Epithelial cell of prostate (primary cell): ENCODE measurements around the gene LMBR1L.
"Not testable (repeated sequence)": the region's sequence is repeated elsewhere in the genome, so short reads cannot be mapped to it uniquely, and the experiment has no call there.

Experiments used
- DNase-seq: peaks from one replicate; pipeline ENCODE4 v3.0.0-alpha.2; 2011; ENCODE audit warnings: low read depth, low spot score
- H3K27ac ChIP-seq: fragments of 450-650 bp; 2 replicates; pipeline ENCODE4 v1.5.1; 2017; ENCODE audit warnings: mild to moderate bottlenecking

Gene LMBR1L, protein sequence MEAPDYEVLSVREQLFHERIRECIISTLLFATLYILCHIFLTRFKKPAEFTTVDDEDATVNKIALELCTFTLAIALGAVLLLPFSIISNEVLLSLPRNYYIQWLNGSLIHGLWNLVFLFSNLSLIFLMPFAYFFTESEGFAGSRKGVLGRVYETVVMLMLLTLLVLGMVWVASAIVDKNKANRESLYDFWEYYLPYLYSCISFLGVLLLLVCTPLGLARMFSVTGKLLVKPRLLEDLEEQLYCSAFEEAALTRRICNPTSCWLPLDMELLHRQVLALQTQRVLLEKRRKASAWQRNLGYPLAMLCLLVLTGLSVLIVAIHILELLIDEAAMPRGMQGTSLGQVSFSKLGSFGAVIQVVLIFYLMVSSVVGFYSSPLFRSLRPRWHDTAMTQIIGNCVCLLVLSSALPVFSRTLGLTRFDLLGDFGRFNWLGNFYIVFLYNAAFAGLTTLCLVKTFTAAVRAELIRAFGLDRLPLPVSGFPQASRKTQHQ

DNA sequence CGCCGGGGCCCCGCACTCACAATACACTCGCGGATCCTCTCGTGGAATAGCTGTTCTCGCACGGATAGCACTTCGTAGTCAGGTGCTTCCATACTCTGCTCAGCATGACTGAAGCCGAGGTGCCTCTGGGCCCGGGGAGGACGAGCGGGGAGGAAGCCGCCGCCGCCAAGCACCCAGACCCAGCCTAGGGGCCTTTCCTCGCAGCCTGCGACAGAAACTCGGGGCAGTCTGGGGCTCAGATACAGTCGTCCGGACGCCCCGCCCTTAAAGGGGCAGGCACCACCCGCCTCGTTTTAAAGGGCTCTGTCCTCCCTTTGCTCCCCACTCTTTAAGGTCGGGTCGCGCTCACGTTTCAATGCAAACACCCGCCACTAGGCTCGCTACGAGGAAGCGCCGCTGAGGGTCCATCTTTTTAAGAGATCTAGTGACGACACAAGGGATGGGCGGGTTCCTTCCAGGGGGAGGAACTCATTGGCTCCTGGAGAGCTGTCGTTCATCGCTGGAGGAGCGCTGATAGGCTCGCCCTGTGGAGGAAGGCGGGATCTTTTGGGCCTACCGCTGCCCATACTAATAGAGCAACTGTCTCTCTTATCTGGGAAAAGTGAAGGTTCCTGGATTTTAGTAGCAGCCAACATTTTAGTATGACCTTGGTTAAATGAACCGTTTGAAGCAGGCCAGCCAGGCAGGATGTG lies at the start of gene LMBR1L:
Gene LMBR1L, minus strand, starts transcription at position 384 of the 692 bp plus-strand sequence. Its CDS starts 292 bp downstream, at position 92.
- peak within 1 kb of the TSS; percentile 69 for H3K27ac ChIP-seq
- peak; percentile 79 for DNase-seq

DNA sequence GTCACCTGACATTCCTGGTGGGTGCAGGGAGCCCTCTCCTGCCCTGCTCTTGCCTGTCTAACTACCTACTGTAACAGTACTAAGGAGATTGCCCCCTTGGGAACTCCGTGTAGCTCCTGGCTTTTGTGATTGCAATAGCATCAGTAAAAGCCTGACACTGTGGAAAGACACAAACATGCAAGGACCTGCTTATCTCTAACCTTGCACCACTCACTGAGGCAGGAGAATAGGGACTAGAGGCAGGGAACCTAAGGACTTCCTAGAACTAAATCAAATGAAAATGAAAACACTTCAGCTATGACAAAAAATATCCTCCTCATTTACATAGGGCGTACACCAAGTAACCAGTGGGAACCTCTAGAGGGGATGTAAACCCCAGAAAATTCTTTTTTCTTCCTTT lies 49.8 kb upstream of the LMBR1L start:
- H3K27ac ChIP-seq = no peak overlapping the region
- DNase-seq = no peak

DNA sequence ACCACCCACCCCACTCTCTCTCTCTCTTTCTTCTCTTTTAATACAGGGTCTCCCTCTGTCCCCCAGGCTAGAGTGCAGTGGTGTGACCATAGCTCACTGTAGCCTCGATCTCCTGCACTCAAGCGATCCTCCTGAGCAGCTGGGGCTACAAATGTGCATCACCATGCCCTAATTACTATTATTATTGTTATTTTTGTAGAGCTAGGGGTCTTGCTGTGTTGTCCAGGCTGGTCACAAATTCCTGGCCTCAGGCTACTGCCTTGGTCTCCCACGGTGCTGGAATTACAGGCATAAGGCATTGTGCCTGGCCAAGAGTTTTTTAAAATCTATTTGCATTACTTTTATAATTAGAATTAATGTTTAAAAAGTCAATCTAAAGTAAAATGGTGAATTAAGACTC lies 43.6 kb upstream of the LMBR1L start:
- H3K27ac ChIP-seq = no peak overlapping the region

DNA sequence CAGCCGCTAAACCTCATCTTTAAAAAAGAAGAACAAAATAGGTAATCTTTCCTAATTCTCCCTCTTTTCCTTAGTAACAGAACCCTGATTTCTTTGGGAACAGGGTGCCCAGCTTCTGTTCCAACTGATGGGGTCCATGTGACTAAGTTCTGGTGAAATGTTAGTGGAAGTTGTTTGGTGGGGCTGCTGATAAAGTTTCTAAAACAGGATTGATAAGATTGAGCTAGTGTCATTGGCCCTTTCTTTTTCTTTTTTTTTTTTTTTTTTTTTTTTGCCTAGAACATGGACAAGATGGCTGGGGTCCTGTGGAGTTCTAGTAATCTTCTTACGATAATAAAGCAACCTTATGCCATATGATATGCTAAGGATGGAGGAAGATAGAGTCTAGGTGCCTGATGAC lies 36.7 kb upstream of the LMBR1L start:
- no peak for DNase-seq
- no peak overlapping the region for H3K27ac ChIP-seq

More for the DNA sequence above, 43.6 kb upstream of the LMBR1L start:
- no peak for DNase-seq

DNA sequence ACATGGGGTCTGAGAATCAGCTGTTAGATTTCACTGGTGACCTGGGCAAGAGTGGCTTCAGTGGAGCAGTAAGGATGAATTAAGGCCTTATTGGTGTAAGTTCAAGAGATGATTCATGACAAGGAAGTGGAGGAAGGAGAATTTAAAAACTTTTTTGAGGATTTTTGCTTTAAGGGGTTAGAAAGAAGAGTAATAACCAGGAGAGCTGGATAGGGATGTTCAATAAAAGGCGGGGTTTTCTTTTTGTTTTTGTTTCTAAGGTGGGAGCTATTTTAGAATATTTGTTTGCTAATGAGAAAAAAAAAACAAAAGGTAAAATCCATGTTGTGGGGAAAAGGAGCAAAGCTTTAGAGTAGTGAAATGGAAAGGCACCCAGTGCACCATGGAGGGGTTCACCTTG lies 35.8 kb upstream of the LMBR1L start:
- DNase-seq = no peak
- H3K27ac ChIP-seq = no peak overlapping the region

DNA sequence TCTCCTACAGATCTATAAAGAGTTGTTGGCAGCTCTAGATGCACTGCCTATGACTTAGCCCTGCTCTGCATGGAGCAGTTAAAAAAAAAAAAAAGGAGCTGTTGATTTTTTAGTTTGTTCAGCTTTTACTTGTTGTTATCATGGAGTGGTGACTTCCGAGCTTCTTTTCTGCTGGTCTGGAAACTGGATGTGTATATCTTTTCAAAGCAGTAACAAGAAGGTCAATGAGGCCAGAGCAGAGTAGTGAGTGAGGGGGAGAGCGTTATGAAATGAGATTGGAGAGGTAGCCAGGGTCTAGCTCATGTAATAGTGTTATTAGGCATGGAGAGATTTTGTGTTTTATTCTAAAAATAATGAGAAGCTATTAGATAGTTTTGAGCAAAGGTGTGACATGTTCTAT lies 33.7 kb upstream of the LMBR1L start:
- H3K27ac ChIP-seq = no peak overlapping the region
- no peak for DNase-seq

DNA sequence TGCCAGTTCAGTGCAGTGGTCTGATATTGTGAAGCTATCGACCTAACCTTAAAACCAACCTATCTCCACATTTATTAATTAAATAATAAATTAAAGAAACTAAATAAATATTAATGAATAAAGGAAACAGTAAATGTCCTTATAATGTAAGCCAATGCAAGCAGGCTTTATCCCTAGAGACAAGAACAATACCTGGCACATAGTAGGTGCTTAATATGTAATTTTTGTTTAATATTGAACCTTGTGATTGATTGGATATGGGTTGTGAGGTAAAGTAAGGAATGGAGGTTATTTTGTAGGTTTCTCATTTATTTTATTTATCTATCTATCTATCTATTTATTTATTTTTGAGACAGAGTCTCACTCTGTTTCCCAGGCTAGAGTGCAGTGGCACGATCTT lies 28.4 kb upstream of the LMBR1L start:
- DNase-seq = no peak
- H3K27ac ChIP-seq = no peak overlapping the region

DNA sequence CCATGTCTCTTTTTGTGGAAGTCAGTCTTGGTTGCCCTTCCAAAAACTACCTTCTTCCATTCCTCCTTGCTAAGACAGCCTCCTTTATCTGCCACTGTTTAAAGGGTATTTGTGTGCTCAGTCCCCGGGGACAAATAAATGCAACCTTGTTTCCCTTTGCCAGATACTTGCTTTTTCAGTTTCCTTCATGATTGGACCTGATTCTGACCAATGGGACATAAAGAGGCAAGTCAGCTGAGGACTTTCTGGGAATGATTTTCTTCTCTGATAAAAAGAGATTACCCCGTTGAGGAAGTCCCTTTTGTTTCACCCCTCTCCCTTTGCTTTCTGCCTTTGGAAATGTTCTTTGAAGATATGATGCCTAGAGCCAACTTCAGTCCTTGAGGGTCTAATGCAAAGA lies 27.9 kb upstream of the LMBR1L start:
- no peak overlapping the region for H3K27ac ChIP-seq
- DNase-seq = no peak

DNA sequence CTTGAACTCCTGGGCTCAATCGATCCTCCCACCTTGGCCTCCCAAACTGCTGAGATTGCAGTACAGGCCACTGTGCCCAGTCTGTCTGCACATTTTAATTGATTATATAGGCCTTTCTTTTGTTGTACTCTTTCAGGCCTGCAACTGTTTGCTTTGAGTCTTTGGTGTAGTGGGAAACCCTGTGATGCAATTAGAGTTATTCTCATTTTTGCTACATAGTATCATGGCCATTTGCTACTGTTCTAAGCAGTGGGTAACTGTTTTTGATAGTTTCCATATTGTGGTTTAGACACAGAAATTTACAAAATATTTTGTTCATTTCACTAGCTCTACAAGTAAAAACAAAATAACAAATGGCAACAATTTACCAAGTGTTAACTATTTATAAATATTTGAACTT lies 26.8 kb upstream of the LMBR1L start:
- H3K27ac ChIP-seq = no peak overlapping the region
- no peak for DNase-seq

DNA sequence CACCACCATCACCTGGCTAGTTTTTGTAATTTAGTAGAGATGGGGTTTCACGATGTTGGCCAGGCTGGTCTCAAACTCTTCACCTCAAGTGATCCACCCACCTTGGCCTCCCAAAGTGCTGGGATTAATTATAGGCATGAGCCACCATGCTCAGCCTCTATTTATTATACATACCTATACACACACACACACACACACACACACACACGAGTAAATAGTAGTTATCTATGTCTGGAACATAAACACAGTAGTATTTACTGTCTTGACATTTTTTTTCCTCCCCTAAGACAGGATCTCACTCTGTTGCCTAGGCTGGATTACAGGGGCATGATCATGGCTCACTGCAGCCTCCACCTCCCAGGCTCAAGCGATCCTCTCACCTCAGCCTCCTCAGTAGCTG lies 26.4 kb upstream of the LMBR1L start:
- DNase-seq = not testable (repeated sequence)

DNA sequence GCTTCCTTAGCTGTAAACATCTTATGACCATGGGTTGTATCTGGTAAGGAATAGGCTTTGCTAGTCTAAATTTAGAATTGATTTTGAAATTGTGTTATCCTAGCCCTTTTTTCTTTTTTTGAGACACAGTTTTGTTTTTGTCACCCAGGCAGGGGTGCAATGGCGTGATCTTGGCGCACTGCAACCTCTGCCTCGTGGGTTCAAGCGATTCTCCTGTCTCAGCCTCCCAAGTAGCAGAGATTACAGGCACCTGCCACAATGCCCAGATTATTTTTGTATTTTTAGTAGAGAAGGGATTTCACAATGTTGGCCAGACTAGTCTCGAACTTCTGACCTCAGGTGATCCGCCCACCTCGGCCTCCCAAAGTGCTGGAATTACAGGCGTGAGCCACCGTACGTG lies 22.9 kb upstream of the LMBR1L start:
- no peak for DNase-seq

More for the DNA sequence above, 26.4 kb upstream of the LMBR1L start:
- H3K27ac ChIP-seq = not testable (repeated sequence)

DNA sequence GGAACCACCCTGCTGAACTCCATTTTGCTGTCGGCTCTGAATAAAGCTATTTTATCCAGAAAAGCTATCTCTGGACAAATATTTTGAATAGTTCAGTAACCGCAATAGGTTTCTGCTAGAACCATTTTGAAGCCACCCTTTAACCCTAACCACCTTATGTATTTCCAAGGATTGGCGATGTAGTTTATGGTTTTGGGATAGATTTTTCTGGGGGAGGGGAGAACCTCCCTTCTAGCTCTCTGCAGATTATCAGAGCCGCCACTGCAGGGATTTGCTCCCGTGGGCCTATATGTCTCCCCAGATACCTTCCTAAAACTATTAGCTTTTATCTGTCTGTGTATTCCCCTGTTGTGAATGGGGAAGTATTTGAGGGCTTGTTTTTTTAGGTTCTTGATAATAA lies 22.4 kb upstream of the LMBR1L start:
- DNase-seq = no peak
- H3K27ac ChIP-seq = no peak overlapping the region

More for the DNA sequence above, 22.9 kb upstream of the LMBR1L start:
- H3K27ac ChIP-seq = no peak overlapping the region

DNA sequence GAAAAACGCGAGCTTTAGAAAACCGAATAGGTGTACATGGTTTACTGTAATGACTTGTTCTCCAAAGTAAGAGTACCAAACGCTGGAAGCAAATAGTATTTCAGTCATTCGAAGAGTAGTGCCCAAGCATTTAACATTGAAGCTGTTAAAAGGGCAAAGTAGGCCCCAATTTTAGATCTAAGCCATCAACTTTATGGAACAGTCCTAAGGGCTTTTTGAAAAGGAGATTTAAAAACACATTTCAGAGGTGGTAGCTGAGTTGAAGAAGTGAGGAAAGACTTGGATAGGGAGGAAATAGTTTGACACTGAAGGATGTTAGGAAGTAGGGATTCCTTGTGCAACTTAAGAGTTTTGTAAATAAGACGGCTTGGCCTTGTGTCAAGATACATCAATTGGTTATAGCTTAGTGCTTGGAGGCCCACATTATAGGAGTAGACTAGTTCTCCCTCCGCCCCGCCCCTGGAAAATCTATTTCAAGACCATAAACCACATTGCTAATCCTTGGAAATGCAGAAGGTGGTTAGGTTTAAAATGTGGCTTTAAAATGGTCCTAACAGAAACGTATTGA lies 21.3 kb upstream of the LMBR1L start:
- DNase-seq = no peak

DNA sequence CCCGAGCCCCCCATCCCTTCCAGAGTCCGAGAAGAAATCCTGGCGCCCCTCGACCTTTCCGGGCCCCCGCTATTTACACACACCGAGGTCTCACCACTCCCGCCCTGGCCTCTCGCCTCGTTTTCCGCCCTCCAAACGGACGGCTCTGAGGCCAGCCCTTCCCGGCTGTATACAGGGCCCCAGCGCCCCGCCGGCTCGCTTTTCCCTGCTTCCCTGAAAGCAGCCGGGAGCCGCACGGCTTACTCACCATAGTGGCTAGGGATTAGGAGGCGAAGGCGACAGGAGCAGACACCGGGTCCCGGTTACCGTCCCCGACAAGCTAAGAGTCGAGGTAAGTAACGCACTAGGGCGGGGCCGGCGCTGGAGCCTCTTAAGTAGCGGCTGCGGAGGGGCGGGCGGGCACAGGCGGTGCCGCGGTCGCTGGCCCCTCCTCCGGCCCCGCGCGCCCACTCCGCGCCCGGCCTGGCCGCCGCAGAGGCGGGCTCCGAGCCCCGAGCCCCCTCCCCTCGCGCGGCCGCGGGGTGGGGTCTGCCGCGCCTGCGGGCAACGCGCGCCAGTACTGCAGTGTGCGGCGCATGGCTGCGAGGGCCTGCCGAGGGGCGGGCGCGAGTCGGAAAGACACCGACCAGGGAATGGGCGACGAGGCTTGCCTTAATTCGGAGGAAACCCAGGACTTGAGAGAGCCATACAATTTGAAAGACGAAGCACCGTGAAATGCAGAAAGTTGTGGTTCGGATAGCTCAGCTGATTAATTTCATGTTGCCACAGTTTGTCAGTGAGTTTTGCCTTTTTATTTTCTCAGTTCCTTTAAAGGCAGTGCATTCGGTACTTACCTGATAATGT lies 20.6 kb upstream of the LMBR1L start, which contains the start of gene TUBA1B:
Gene TUBA1B, minus strand, starts transcription at position 345 of the 843 bp plus-strand sequence. Its CDS starts 95 bp downstream, at position 250.
- peak within 1 kb of the TSS; percentile 95 for H3K27ac ChIP-seq
- peak; percentile 33 for DNase-seq

More for the DNA sequence above, 21.3 kb upstream of the LMBR1L start:
- peak overlapping the region; percentile 95 for H3K27ac ChIP-seq

DNA sequence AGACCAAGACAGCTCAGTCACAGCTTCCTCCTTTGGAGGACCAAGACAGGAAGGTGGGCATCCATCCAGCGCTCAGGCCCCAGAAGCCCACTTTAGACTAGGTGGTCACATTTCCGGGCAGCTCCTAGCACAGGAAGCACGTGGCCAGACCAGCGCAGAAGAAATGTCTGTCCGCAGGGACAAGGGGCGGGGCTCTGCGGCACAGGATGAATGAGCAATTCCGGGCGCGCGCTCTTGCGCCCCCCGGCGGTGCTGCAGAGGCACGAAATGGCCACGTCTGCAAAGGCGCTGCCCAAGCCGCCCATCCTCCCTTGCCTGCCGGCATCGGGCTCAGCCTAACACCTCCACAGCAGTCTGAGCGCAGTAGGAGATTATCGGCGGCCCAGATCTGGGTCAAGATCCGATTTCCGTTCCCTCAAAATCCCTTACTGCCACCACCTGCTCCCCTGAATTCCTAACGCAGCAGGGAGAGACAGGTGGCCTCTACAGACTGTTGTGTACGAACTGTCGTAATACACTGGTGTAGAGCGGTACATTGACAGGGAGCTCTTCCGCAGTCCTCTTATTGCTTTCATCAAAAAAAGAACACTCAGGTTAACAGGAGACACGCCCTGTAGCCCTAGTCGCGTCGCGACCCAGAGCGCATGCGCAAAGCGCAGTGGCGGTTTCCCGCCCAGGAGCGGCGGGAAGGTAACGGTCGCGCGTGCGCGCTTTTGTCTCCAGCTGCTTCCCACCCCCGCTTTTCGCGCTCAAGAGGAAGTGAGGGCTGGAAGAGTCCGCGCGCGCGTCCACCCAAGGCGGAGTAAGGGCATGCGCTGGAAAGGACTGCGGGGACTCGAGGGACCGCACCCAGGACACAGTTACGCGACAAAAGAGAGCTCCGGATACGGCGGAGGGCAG lies 19.8 kb upstream of the LMBR1L start:
- H3K27ac ChIP-seq = peak overlapping the region; percentile 95
- DNase-seq = peak; percentile 66

DNA sequence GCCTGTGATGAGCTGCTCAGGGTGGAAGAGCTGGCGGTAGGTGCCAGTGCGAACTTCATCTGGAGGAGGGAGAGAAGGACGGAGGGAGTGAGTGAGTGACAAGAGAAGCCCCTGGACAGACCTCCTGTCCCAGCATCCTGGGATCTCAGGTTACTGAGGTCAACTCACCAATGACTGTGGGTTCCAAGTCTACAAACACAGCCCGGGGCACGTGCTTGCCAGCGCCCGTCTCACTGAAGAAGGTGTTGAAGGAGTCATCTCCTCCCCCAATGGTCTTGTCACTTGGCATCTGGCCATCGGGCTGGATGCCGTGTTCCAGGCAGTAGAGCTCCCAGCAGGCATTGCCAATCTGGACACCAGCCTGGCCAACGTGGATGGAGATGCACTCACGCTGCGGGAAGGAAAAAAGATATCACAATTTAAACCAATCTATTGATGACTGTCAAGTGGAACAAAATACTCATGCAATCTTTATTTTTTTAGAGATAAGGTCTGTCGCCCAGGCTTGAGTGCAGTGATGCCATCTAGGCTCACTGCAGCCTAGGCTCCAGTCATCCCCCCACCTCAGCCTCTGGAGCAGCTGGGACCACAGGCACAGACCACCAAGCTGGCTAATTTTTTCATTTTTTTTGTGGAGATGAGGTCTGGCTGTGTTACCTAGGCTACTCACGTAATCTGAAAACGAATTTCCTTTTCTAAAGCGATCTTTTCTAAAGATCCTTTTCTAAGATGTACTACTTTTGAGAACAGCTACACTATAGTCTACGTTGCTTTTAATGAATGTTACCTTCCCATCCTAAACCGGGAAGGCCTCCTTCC lies 18.9 kb upstream of the LMBR1L start:
- peak overlapping the region; percentile 95 for H3K27ac ChIP-seq
- DNase-seq = no peak

DNA sequence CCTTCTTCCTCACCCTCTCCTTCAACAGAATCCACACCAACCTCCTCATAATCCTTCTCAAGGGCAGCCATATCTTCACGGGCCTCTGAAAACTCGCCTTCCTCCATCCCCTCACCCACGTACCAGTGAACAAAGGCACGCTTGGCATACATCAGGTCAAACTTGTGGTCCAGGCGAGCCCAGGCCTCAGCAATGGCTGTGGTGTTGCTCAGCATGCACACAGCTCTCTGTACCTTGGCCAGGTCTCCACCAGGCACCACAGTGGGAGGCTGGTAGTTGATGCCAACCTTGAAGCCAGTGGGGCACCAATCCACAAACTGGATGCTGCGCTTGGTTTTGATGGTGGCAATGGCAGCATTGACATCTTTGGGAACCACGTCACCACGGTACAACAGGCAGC lies 17.3 kb upstream of the LMBR1L start:
- not testable (repeated sequence) for H3K27ac ChIP-seq, DNase-seq
